H1 (cell line): ENCODE results near the gene NUDT3. TPM values are rescaled to one million over a fixed set of nuclear protein-coding genes. Genes with fewer than 3 reads are reported as not detected.
"Not testable (repeated sequence)": the region's sequence is repeated elsewhere in the genome, so short reads cannot be mapped to it uniquely, and the experiment has no call there.

Experiments used
- CTCF ChIA-PET: fragments of 300-600 bp; sonication (Branson Sonifier 250); formaldehyde crosslinking; loops from one replicate; lab custom pipeline; 2021; ENCODE audit not compliant: partially characterized antibody; lab: Charles Lee
- POLR2A ChIA-PET: fragments of 300-600 bp; sonication (Branson Sonifier 250); formaldehyde crosslinking; loops from one replicate; lab custom pipeline; 2021; ENCODE audit warnings: inconsistent platforms; ENCODE audit not compliant: partially characterized antibody; lab: Charles Lee
- DNase-seq, 2 experiments: peaks; one replicate each; pipeline versions ENCODE4 v3.0.0 to v3.0.0-alpha.2; 2010 to 2022; ENCODE audit warnings: low spot score in 2 of 2, low read depth in 1 of 2, mixed read lengths in 1 of 2
- FAIRE-seq: peaks from 2 replicates; lab custom pipeline; 2011; peaks lifted over from hg19 to GRCh38; lab: Jason Lieb, UNC
- H2AFZ ChIP-seq: 2 replicates; pipeline ENCODE4 v1.8.1; 2012; ENCODE audit warnings: low read length, inconsistent platforms
- H2AK5ac ChIP-seq: 2 replicates; pipeline ENCODE4 v1.6.1; 2013; ENCODE audit warnings: low read depth, low read length
- H2BK120ac ChIP-seq: replicated peaks from 2 replicates; pipeline ENCODE3; 2013; ENCODE audit warnings: low read depth, low read length, inconsistent platforms
- H2BK12ac ChIP-seq: 2 replicates; pipeline ENCODE4 v1.6.1; 2013; ENCODE audit warnings: low read depth, low read length
- H2BK15ac ChIP-seq: 2 replicates; pipeline ENCODE4 v1.6.1; 2013; ENCODE audit warnings: low read length
- H2BK20ac ChIP-seq: 2 replicates; pipeline ENCODE4 v1.6.1; 2013; ENCODE audit warnings: low read length
- H2BK5ac ChIP-seq: 2 replicates; pipeline ENCODE4 v1.6.1; 2013; ENCODE audit warnings: low read depth, low read length
- H3K14ac ChIP-seq: 2 replicates; pipeline ENCODE4 v1.6.1; 2013; ENCODE audit warnings: inconsistent platforms; ENCODE audit not compliant: insufficient read length
- H3K18ac ChIP-seq: 2 replicates; pipeline ENCODE4 v1.6.1; 2013; ENCODE audit warnings: low read length; ENCODE audit errors: extremely low read depth
- H3K23ac ChIP-seq: 2 replicates; pipeline ENCODE4 v1.6.1; 2013; ENCODE audit warnings: inconsistent platforms; ENCODE audit not compliant: insufficient read length
- H3K23me2 ChIP-seq: 2 replicates; pipeline ENCODE4 v1.6.1; 2013; ENCODE audit warnings: low read depth, low read length
- H3K27ac ChIP-seq: 2 replicates; pipeline ENCODE4 v1.6.1; 2011; ENCODE audit warnings: low read depth, low read length, inconsistent platforms
- H3K27me3 ChIP-seq, 4 experiments: replicated peaks in 1 of 4; 1 replicate in 1 of 4; 2 replicates in 3 of 4; pipeline versions ENCODE4 v1.6.1 to v1.8.1; 2011 to 2013; ENCODE audit warnings: low read length in 3 of 4, mild to moderate bottlenecking in 3 of 4, inconsistent platforms in 2 of 4, mixed read lengths in 2 of 4, moderate library complexity in 1 of 4; ENCODE audit not compliant: control insufficient read depth in 3 of 4, insufficient read depth in 3 of 4; ENCODE audit errors: extremely low read depth in 1 of 4
- H3K36me3 ChIP-seq, 4 experiments: 2 replicates each; pipeline versions ENCODE4 v1.6.1 to v1.8.1; 2011 to 2013; ENCODE audit warnings: mild to moderate bottlenecking in 4 of 4, low read length in 3 of 4, moderate library complexity in 2 of 4, control low read depth in 1 of 4, inconsistent platforms in 1 of 4; ENCODE audit not compliant: insufficient read depth in 4 of 4, control insufficient read depth in 2 of 4
- H3K4ac ChIP-seq: replicated peaks from 2 replicates; pipeline ENCODE3; 2013; ENCODE audit warnings: low read length, low read depth, mixed read lengths, inconsistent platforms; ENCODE audit not compliant: insufficient read length
- H3K4me1 ChIP-seq, 4 experiments: replicated peaks in 1 of 4; 1 replicate in 1 of 4; 2 replicates in 3 of 4; pipeline versions ENCODE4 v1.6.1 to v1.8.1; 2011 to 2013; ENCODE audit warnings: low read length in 3 of 4, inconsistent platforms in 2 of 4, mixed read lengths in 1 of 4; ENCODE audit not compliant: insufficient read depth in 4 of 4, control insufficient read depth in 3 of 4
- H3K4me2 ChIP-seq, 2 experiments: 2 replicates each; pipeline versions ENCODE4 v1.6.1 to v1.8.1; 2011 to 2013; ENCODE audit warnings: low read depth in 2 of 2, low read length in 2 of 2, control low read depth in 1 of 2, inconsistent platforms in 1 of 2, mild to moderate bottlenecking in 1 of 2; ENCODE audit not compliant: insufficient read depth in 1 of 2
- H3K4me3 ChIP-seq, 4 experiments: fragments of 200-600, 300-600 bp in 1 of 4; sonication (generic), shearing (Covaris generic), sonication (Bioruptor Twin) in 1 of 4; 2 replicates each; pipeline versions ENCODE4 v1.5.1 to v1.8.1; 2011 to 2016; ENCODE audit warnings: low read length in 4 of 4, low read depth in 3 of 4, control low read depth in 2 of 4, inconsistent platforms in 2 of 4, mild to moderate bottlenecking in 2 of 4, mixed read lengths in 1 of 4, moderate library complexity in 1 of 4; ENCODE audit not compliant: insufficient read depth in 2 of 4; ENCODE audit errors: extremely low read depth in 1 of 4
- H3K56ac ChIP-seq: replicated peaks from 2 replicates; pipeline ENCODE3; 2013; ENCODE audit warnings: low read depth, mild to moderate bottlenecking, mixed read lengths, low read length, inconsistent platforms; ENCODE audit not compliant: insufficient read length
- H3K79me1 ChIP-seq: 2 replicates; pipeline ENCODE4 v1.6.1; 2013; ENCODE audit warnings: low read depth, low read length, control low read depth
- H3K79me2 ChIP-seq, 2 experiments: 2 replicates each; pipeline versions ENCODE4 v1.6.1 to v1.8.1; 2012 to 2013; ENCODE audit warnings: low read length in 2 of 2, mild to moderate bottlenecking in 2 of 2, inconsistent platforms in 1 of 2; ENCODE audit not compliant: insufficient read depth in 2 of 2, control insufficient read depth in 1 of 2
- H3K9ac ChIP-seq, 4 experiments: replicated peaks in 1 of 4; 1 replicate in 1 of 4; 2 replicates in 3 of 4; pipeline versions ENCODE4 v1.6.1 to v1.8.1; 2011 to 2013; ENCODE audit warnings: low read depth in 3 of 4, low read length in 3 of 4, control low read depth in 2 of 4, mild to moderate bottlenecking in 2 of 4, moderate library complexity in 2 of 4, inconsistent platforms in 1 of 4; ENCODE audit errors: extremely low read depth in 1 of 4
- H3K9me3 ChIP-seq, 2 experiments: 2 replicates each; pipeline versions ENCODE4 v1.6.1 to v1.8.1; 2012 to 2013; ENCODE audit warnings: mild to moderate bottlenecking in 2 of 2, moderate library complexity in 2 of 2, control low read depth in 1 of 2, inconsistent platforms in 1 of 2, low read depth in 1 of 2, low read length in 1 of 2, mixed read lengths in 1 of 2; ENCODE audit not compliant: insufficient read depth in 2 of 2
- H4K20me1 ChIP-seq, 2 experiments: replicated peaks in 1 of 2; 2 replicates each; pipeline versions ENCODE3 to v1.8.1; 2011 to 2013; ENCODE audit warnings: inconsistent platforms in 2 of 2, low read length in 2 of 2, mild to moderate bottlenecking in 1 of 2; ENCODE audit not compliant: insufficient read depth in 2 of 2, control insufficient read depth in 1 of 2
- H4K5ac ChIP-seq: 2 replicates; pipeline ENCODE4 v1.6.1; 2013; ENCODE audit warnings: low read length, low read depth, mixed read lengths, inconsistent platforms; ENCODE audit not compliant: insufficient read length
- H4K8ac ChIP-seq: 2 replicates; pipeline ENCODE4 v1.8.0; 2013; ENCODE audit warnings: mild to moderate bottlenecking, moderate library complexity, low read length, inconsistent platforms; ENCODE audit not compliant: insufficient read depth; ENCODE audit errors: extremely low read depth
- H4K91ac ChIP-seq: replicated peaks from 2 replicates; pipeline ENCODE3; 2013; ENCODE audit warnings: low read length, mixed read lengths, inconsistent platforms; ENCODE audit not compliant: insufficient read length
- WGBS, 2 experiments: shearing (Covaris generic) in 1 of 2; methylation state at CpG; one replicate each; pipeline versions ENCODE4 v1.1.6 to v1.1.7; 2013 to 2015; ENCODE audit warnings: low lambda C conversion rate in 2 of 2, mixed read lengths in 2 of 2, inconsistent platforms in 1 of 2, low coverage in 1 of 2, missing lambda C conversion rate in 1 of 2; ENCODE audit not compliant: insufficient replicate concordance in 2 of 2, insufficient coverage in 1 of 2, insufficient read length in 1 of 2; ENCODE audit errors: extremely low coverage in 1 of 2, missing lambda C conversion rate in 1 of 2; 5-methylcytosine and 5-hydroxymethylcytosine counted together
- polyA plus RNA-seq, 7 experiments: library from polyadenylated mRNA; depleted of rRNA in 3 of 7; stranded (reverse) in 5 of 7; unstranded in 2 of 7; fragments of >200 nt in 5 of 7; fragments of 200-250 nt in 2 of 7; gene quantifications; 1 replicate in 5 of 7; 2 replicates in 1 of 7; 4 replicates in 1 of 7; pipeline versions ENCODE4 v1.2.1 to v1.2.3, GENCODE V29; 2011 to 2013; ENCODE audit warnings: missing spikeins in 2 of 7, mixed read lengths in 2 of 7
- total RNA-seq: library from RNA; stranded (reverse); fragmentation: NEBNext Ultra II Directional; extraction: Animal tissue kit (Norgen Biotek cat#: 25700); gene quantifications from 2 replicates; pipeline ENCODE4 v1.2.1, GENCODE V29; 2021

NUDT3 gene
- total and polyA plus RNA-seq, 2 of the 8 experiments (the other 6 are each of a cell fraction or from before 2014, with no cell fraction given), result 14.1 to 36.9 TPM

GRCh38 chr6:34327313-34328205 is 64.9 kb downstream of the NUDT3 start:
- not testable (repeated sequence) for H3K56ac ChIP-seq, H2AK5ac ChIP-seq, H3K23ac ChIP-seq, DNase-seq, H3K36me3 ChIP-seq, H3K79me2 ChIP-seq, H2AFZ ChIP-seq, H2BK20ac ChIP-seq, H3K23me2 ChIP-seq, H3K4me2 ChIP-seq, H3K9ac ChIP-seq, FAIRE-seq, H4K8ac ChIP-seq, H3K4ac ChIP-seq, H3K27ac ChIP-seq, H3K79me1 ChIP-seq, H3K9me3 ChIP-seq, H3K4me1 ChIP-seq, H2BK5ac ChIP-seq, H2BK12ac ChIP-seq, H4K91ac ChIP-seq, H2BK15ac ChIP-seq, H3K4me3 ChIP-seq, H3K14ac ChIP-seq, H4K20me1 ChIP-seq, H2BK120ac ChIP-seq, H4K5ac ChIP-seq, H3K27me3 ChIP-seq, H3K18ac ChIP-seq
- CTCF ChIA-PET, result interaction anchor here (1.8 kb wide), 1 partner anchor 10 kb away, joined by 7 read pairs; no protein-coding TSS in a partner anchor
- POLR2A ChIA-PET, result interaction anchor here (0.5 kb wide), 1 partner anchor 47 kb away, joined by 3 read pairs; no protein-coding TSS in a partner anchor
- WGBS, 2 experiments, result 93% methylated on average over 12 of the region's 16 CpGs; no CpG with 5 or more reads in 1 of the 2 experiments
